Breast epithelium (tissue), 3 donors: ENCODE results near the gene GPR21.

Experiments
- POLR2A ChIP-seq: fragments of 450-650 bp; IDR thresholded peaks from one replicate; pipeline ENCODE4 v1.6.1; 2016; ENCODE audit warnings: antibody characterized with exemption, mild to moderate bottlenecking, moderate library complexity
- POLR2AphosphoS5 ChIP-seq, 3 donors: sonication (generic); formaldehyde crosslinking; IDR thresholded peaks; one replicate each; pipeline ENCODE4 v1.6.1; 2017; ENCODE audit warnings: antibody characterized with exemption in 3 of 3
- TF ChIP-seq, protein P1 (sequence below), 3 donors: fragments of 450-650 bp; IDR thresholded peaks; one replicate each; pipeline ENCODE4 v1.5.1; 2016 to 2017; ENCODE audit warnings: antibody characterized with exemption in 3 of 3, mild to moderate bottlenecking in 3 of 3, moderate library complexity in 3 of 3

- TF ChIP-seq POLR2A (no peak), POLR2AphosphoS5 (IDR thresholded peaks at IDR 0.05) (no peak)
- TF ChIP-seq, protein P1, sequence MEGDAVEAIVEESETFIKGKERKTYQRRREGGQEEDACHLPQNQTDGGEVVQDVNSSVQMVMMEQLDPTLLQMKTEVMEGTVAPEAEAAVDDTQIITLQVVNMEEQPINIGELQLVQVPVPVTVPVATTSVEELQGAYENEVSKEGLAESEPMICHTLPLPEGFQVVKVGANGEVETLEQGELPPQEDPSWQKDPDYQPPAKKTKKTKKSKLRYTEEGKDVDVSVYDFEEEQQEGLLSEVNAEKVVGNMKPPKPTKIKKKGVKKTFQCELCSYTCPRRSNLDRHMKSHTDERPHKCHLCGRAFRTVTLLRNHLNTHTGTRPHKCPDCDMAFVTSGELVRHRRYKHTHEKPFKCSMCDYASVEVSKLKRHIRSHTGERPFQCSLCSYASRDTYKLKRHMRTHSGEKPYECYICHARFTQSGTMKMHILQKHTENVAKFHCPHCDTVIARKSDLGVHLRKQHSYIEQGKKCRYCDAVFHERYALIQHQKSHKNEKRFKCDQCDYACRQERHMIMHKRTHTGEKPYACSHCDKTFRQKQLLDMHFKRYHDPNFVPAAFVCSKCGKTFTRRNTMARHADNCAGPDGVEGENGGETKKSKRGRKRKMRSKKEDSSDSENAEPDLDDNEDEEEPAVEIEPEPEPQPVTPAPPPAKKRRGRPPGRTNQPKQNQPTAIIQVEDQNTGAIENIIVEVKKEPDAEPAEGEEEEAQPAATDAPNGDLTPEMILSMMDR (IDR thresholded peaks at IDR 0.05) = no peak
Observed at GRCh38 chr9:123058834-123059233, 25.4 kb downstream of the GPR21 start.
